MM.1S (cell line): ENCODE data around the gene EIF2A.

Experiments
- DNase-seq: peaks from one replicate; pipeline ENCODE4 v3.0.0-alpha.2; 2015
- H2AFZ ChIP-seq: fragments of 300-600 bp; sonication (generic); 2 replicates; pipeline ENCODE4 v1.6.0; 2016; ENCODE audit warnings: antibody characterized with exemption, low read length
- H3F3A ChIP-seq: fragments of 300-600 bp; sonication (generic); 2 replicates; pipeline ENCODE4 v1.6.1; 2016; ENCODE audit warnings: mild to moderate bottlenecking, antibody characterized with exemption, low read length, moderate library complexity, mixed read lengths; ENCODE audit not compliant: insufficient read depth
- H3K27ac ChIP-seq: fragments of 300-600 bp; sonication (generic); 2 replicates; pipeline ENCODE4 v1.5.1; 2016; ENCODE audit warnings: mild to moderate bottlenecking, low read length
- H3K27me3 ChIP-seq: fragments of 300-600 bp; sonication (generic); replicated peaks from 2 replicates; pipeline ENCODE4 v1.6.0; 2016; ENCODE audit warnings: low read length; ENCODE audit not compliant: insufficient read depth
- H3K36me3 ChIP-seq: fragments of 300-600 bp; sonication (generic); replicated peaks from 2 replicates; pipeline ENCODE4 v1.6.1; 2016; ENCODE audit warnings: mild to moderate bottlenecking, low read length, mixed read lengths; ENCODE audit not compliant: insufficient read depth
- H3K4me1 ChIP-seq: fragments of 300-600 bp; sonication (generic); 2 replicates; pipeline ENCODE4 v1.6.1; 2016; ENCODE audit warnings: low read length, mixed read lengths
- H3K4me2 ChIP-seq: fragments of 300-600 bp; sonication (generic); 2 replicates; pipeline ENCODE4 v1.6.0; 2016; ENCODE audit warnings: low read depth, low read length
- H3K4me3 ChIP-seq: fragments of 300-600 bp; sonication (generic); 2 replicates; pipeline ENCODE4 v1.5.1; 2016; ENCODE audit warnings: low read length, mixed read lengths
- H3K79me2 ChIP-seq: fragments of 300-600 bp; sonication (generic); 2 replicates; pipeline ENCODE4 v1.6.1; 2016; ENCODE audit warnings: mixed run types, low read length, mixed read lengths
- H3K9ac ChIP-seq: fragments of 300-600 bp; sonication (generic); 2 replicates; pipeline ENCODE4 v1.6.1; 2016; ENCODE audit warnings: low read length, mixed read lengths
- H3K9me2 ChIP-seq: fragments of 300-600 bp; sonication (generic); replicated peaks from 2 replicates; pipeline ENCODE4 v1.6.1; 2016; ENCODE audit warnings: mild to moderate bottlenecking, low read length, mixed read lengths; ENCODE audit not compliant: insufficient read depth
- H3K9me3 ChIP-seq: fragments of 300-600 bp; sonication (generic); replicated peaks from 2 replicates; pipeline ENCODE4 v1.6.1; 2016; ENCODE audit warnings: mild to moderate bottlenecking, low read length, mixed read lengths; ENCODE audit not compliant: insufficient read depth
- H4K20me1 ChIP-seq: fragments of 300-600 bp; sonication (generic); 2 replicates; pipeline ENCODE4 v1.6.1; 2016; ENCODE audit warnings: mild to moderate bottlenecking, low read length, moderate library complexity, mixed read lengths; ENCODE audit not compliant: insufficient read depth
- EZH2 ChIP-seq: fragments of 300-600 bp; sonication (generic); optimal IDR thresholded peaks from 2 replicates; pipeline ENCODE3; 2017; ENCODE audit warnings: low read depth, mild to moderate bottlenecking, antibody characterized with exemption, low read length, mixed read lengths
- EZH2phosphoT487 ChIP-seq: fragments of 300-600 bp; sonication (generic); IDR thresholded peaks from 2 replicates; pipeline ENCODE4 v1.6.1; 2018; ENCODE audit warnings: antibody characterized with exemption, low read length
- TF ChIP-seq, protein P1 (sequence below): fragments of 300-600 bp; sonication (generic); IDR thresholded peaks from 2 replicates; pipeline ENCODE4 v1.5.1; 2016; ENCODE audit warnings: antibody characterized with exemption, low read length, mixed read lengths

Gene EIF2A

DNA sequence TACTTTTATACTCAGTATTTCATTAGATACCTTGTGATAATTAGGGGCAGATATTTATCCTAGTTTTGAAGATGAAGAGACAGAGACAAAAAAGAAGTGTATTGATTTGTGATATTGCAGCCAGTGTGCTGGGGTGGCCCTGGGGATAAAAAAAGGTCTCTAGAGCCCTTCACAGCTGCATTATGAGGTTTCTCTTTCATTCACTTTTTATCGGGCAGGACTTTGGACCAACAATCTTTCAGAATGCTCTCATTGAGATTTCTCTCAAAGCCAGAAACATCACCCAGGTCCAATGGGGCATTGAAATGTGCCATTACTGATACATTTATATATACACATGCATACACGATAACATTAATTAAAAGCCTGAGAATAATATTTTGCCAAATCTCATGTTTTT lies 36.0 kb downstream of the EIF2A start:
- Histone ChIP-seq H3F3A (peaks cover 28% of the 10 kb centered on the region), H3K27me3 (no peaks in the 10 kb centered on the region), H3K4me1 (peaks cover 30% of the 10 kb centered on the region), H3K4me3 (peak overlapping the region; percentile 27), H2AFZ (no peak overlapping the region), H4K20me1 (no peaks in the 10 kb centered on the region), H3K9me3 (no peaks in the 10 kb centered on the region), H3K79me2 (peaks cover 80% of the 10 kb centered on the region), H3K9ac (peak overlapping the region; percentile 34; the same call in 1 of the 2 replicates), H3K4me2 (peak overlapping the region; percentile 84), H3K27ac (peak overlapping the region; percentile 80), H3K9me2 (no peaks in the 10 kb centered on the region), H3K36me3 (peaks cover 19% of the 10 kb centered on the region)
- DNase-seq, result peak; percentile 67
- TF ChIP-seq EZH2 (no peak), EZH2phosphoT487 (no peak)
- TF ChIP-seq, protein P1, sequence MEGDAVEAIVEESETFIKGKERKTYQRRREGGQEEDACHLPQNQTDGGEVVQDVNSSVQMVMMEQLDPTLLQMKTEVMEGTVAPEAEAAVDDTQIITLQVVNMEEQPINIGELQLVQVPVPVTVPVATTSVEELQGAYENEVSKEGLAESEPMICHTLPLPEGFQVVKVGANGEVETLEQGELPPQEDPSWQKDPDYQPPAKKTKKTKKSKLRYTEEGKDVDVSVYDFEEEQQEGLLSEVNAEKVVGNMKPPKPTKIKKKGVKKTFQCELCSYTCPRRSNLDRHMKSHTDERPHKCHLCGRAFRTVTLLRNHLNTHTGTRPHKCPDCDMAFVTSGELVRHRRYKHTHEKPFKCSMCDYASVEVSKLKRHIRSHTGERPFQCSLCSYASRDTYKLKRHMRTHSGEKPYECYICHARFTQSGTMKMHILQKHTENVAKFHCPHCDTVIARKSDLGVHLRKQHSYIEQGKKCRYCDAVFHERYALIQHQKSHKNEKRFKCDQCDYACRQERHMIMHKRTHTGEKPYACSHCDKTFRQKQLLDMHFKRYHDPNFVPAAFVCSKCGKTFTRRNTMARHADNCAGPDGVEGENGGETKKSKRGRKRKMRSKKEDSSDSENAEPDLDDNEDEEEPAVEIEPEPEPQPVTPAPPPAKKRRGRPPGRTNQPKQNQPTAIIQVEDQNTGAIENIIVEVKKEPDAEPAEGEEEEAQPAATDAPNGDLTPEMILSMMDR, result no peak

DNA sequence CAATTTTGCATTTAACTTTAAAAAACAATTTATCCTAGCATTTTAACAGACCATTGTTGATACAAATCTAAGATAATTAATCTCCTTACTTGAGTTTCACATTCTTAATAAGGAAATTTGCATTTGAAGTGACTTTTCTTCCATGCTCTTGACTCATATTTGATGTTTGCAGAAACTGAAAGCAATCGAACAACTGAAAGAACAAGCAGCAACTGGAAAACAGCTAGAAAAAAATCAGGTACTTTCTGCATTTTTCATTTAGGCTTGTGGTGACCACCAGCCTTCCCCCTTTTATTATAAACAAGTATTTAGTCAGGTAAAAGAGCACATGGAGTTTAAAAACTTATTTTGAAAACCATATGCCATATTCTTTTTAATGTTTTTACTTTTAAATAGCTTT lies 36.4 kb downstream of the EIF2A start:
- TF ChIP-seq EZH2, result no peak
- TF ChIP-seq EZH2phosphoT487, result no peak
- TF ChIP-seq, protein P1, result no peak
- peak; percentile 80 for DNase-seq
- Histone ChIP-seq H3K27ac (peak overlapping the region; percentile 80), H3K9me2 (no peaks in the 10 kb centered on the region), H3K4me2 (peak overlapping the region; percentile 84), H2AFZ (no peak overlapping the region), H3K36me3 (peaks cover 19% of the 10 kb centered on the region), H3K4me1 (peaks cover 32% of the 10 kb centered on the region), H3K27me3 (no peaks in the 10 kb centered on the region), H3K9me3 (no peaks in the 10 kb centered on the region), H3K9ac (peak overlapping the region; percentile 34; the same call in 1 of the 2 replicates), H3K79me2 (peaks cover 83% of the 10 kb centered on the region), H3K4me3 (peak overlapping the region; percentile 27), H3F3A (peaks cover 28% of the 10 kb centered on the region), H4K20me1 (no peaks in the 10 kb centered on the region)

DNA sequence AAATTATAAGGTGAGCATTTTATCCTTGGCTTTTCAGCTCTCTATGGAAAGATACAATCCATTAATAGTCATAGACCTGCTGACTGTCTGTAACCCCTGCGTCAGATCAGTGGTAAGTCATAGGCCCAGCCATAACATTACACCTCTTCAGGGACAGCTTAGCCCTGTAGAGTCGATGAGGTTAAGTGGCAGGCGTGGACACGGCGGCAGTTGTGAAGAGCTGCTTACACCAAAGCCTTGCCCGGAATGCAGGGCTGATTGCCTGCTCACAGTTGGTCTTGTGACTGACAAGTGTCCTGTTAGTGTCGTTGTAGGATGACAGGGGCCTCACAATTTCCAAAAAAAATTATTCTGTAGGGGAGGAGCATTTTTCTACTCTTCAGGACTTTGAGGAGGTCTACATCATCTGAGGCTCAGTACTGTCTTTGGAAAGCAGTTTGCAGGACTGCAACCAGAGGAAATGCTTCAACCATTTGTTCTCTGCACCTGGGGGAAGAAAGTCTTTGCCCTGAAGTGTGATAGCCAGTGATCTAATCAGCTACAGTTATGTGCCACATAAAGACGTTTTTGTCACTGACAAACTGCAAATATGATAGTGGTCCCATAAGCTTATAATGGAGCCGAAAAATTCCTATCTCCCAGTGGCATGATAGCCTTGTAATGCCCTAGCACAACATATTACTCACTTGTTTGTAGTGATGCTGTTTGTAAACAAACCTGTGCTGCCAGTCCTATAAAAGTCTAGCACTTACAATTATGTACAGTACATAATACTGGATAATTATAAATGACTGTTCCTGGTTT lies 41.6 kb downstream of the EIF2A start:
- H3K27ac ChIP-seq, result peak overlapping the region; percentile 10; the same call in 1 of the 2 replicates
- H3K9me2 ChIP-seq, result no peaks in the 10 kb centered on the region
- no peak overlapping the region for H3K9ac ChIP-seq
- no peak overlapping the region for H3K4me3 ChIP-seq
- no peak for DNase-seq
- no peaks in the 10 kb centered on the region for H3K27me3 ChIP-seq
- peaks cover 21% of the 10 kb centered on the region for H3F3A ChIP-seq
- no peaks in the 10 kb centered on the region for H4K20me1 ChIP-seq
- TF ChIP-seq, protein P1, result no peak
- TF ChIP-seq EZH2phosphoT487 (no peak), EZH2 (no peak)
- no peaks in the 10 kb centered on the region for H3K9me3 ChIP-seq
- no peak overlapping the region for H3K4me2 ChIP-seq
- no peak overlapping the region for H2AFZ ChIP-seq
- H3K79me2 ChIP-seq, result peaks cover 93% of the 10 kb centered on the region
- peaks cover 28% of the 10 kb centered on the region for H3K4me1 ChIP-seq
- no peaks in the 10 kb centered on the region; the same call in none of the 2 replicates for H3K36me3 ChIP-seq
